Coronary artery (tissue), 2 donors: ENCODE data around the gene DUSP14.
"Not testable (repeated sequence)": the region's sequence is repeated elsewhere in the genome, so short reads cannot be mapped to it uniquely, and the experiment has no call there.

Source experiments
- DNase-seq: peaks from one replicate; pipeline ENCODE4 v3.0.0-alpha.2; 2017; ENCODE audit warnings: low spot score
- H3K27ac ChIP-seq, 2 donors: fragments of 200-600 bp; sonication (generic); one replicate each; pipeline ENCODE4 v1.5.1; 2016 to 2019
- H3K4me3 ChIP-seq: fragments of 200-600 bp; sonication (generic); 2 replicates; pipeline ENCODE4 v1.5.1; 2016; ENCODE audit warnings: mild to moderate bottlenecking, moderate library complexity
- CTCF ChIP-seq: fragments of 200-600 bp; sonication (generic); IDR thresholded peaks from one replicate; pipeline ENCODE4 v1.5.1; 2019; ENCODE audit warnings: antibody characterized with exemption

The DUSP14 gene

GRCh38 chr17:37489197-37490001, at the start of gene DUSP14:
DUSP14 (plus strand) TSS chr17:37489891; CDS start chr17:37512273, 22,382 bp downstream.
- Histone ChIP-seq H3K27ac (peak within 1 kb of the TSS; percentile 80 to 96), H3K4me3 (peak within 1 kb of the TSS; percentile 97)
- no peak for TF ChIP-seq CTCF
- DNase-seq: peak; percentile 81

- TF ChIP-seq CTCF: no peak
- no peak for DNase-seq
- H3K4me3 ChIP-seq: no peak overlapping the region
- no peak overlapping the region for H3K27ac ChIP-seq
Measured at GRCh38 chr17:37440424-37440823, 49.3 kb upstream of the DUSP14 start.

- not testable (repeated sequence) for H3K4me3 ChIP-seq, H3K27ac ChIP-seq, DNase-seq
Measured at GRCh38 chr17:37441369-37442014, 48.2 kb upstream of the DUSP14 start.

- Histone ChIP-seq H3K27ac (no peak overlapping the region), H3K4me3 (no peak overlapping the region)
- no peak for TF ChIP-seq CTCF
- no peak for DNase-seq
Measured at GRCh38 chr17:37446027-37446426, 43.7 kb upstream of the DUSP14 start.

GRCh38 chr17:37447641-37448040, 42.0 kb upstream of the DUSP14 start:
- no peak for TF ChIP-seq CTCF
- no peak overlapping the region for H3K27ac ChIP-seq
- no peak for DNase-seq
- no peak overlapping the region for H3K4me3 ChIP-seq

- no peak for TF ChIP-seq CTCF
- H3K4me3 ChIP-seq: no peak overlapping the region
- no peak overlapping the region for H3K27ac ChIP-seq
- no peak for DNase-seq
Measured at GRCh38 chr17:37450112-37450511, 39.6 kb upstream of the DUSP14 start.

GRCh38 chr17:37457801-37458200, 31.9 kb upstream of the DUSP14 start:
- H3K4me3 ChIP-seq, DNase-seq, H3K27ac ChIP-seq: not testable (repeated sequence)

- DNase-seq: no peak
- Histone ChIP-seq H3K27ac (no peak overlapping the region), H3K4me3 (no peak overlapping the region)
- no peak for TF ChIP-seq CTCF
Measured at GRCh38 chr17:37458805-37459204, 30.9 kb upstream of the DUSP14 start.
